ENCODE data around the gene SIGLEC9. TPM values are rescaled to one million over a fixed set of nuclear protein-coding genes. Genes with fewer than 3 reads are reported as not detected.

Gene SIGLEC9
- total and polyA plus RNA-seq, 2 donors (not counting 1 experiment from before 2014, with no cell fraction given) = 0.72 TPM; not detected in 1

DNA sequence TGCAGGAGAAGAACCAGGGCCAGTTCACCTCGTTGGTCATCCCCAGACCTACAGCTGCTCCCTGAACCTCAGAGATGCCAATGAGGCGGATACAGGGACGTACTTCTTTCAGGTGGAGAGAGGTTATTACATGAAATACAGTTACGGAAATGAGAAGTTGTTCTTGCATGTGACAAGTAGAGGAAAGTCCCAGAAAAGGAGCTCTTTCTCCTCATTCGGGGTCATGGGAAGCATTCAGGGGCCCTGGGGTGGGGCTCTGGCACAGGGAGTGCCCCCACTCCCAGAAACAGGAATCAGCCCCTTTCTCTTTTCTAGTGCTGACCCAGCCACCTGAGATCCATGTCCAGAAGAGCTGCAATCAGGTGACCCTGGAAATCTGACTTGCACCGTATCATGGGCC is 4.5 kb upstream of the SIGLEC9 start:
- Histone ChIP-seq H3K9ac (ENCODE audit: low read length) (no peak overlapping the region), H3K36me3 (replicated peaks in 1 of 2; ENCODE audit: control extremely low read depth in 1 of 2, control insufficient read depth in 1 of 2, extremely low read depth in 1 of 2, insufficient read depth in 2 of 2, low read length in 1 of 2) (no peaks in the 10 kb centered on the region), H3K4me2 (replicated peaks; ENCODE audit: low read depth, low read length, poor library complexity, severe bottlenecking) (no peak overlapping the region), H4K20me1 (ENCODE audit: control insufficient read depth, insufficient read depth, low read length, poor library complexity, severe bottlenecking) (no peaks in the 10 kb centered on the region), H2AFZ (ENCODE audit: insufficient read depth, low read depth, low read length, poor library complexity, severe bottlenecking) (no peak overlapping the region), H3K4me1 (ENCODE audit: control insufficient read depth in 2 of 2, insufficient read depth in 2 of 2, low read length in 2 of 2) (peaks cover 8 to 14% of the 10 kb centered on the region in 2 donors), H3K9me3 (ENCODE audit: control extremely low read depth in 1 of 3, control insufficient read depth in 2 of 3, insufficient read depth in 1 of 3, low read length in 2 of 3) (no peaks in the 10 kb centered on the region), H3K27ac (ENCODE audit: low read length in 2 of 2) (no peak overlapping the region), H3K4me3 (ENCODE audit: control extremely low read depth in 1 of 5, extremely low read depth in 1 of 5, insufficient read depth in 1 of 5, low read depth in 2 of 5, low read length in 4 of 5) (no peak overlapping the region), H3K27me3 (replicated peaks in 1 of 4; ENCODE audit: control extremely low read depth in 1 of 4, control insufficient read depth in 3 of 4, insufficient read depth in 4 of 4, low read length in 3 of 4) (peaks cover 0 to 2% (median 0%) of the 10 kb centered on the region in 4 experiments), H3K79me2 (ENCODE audit: control insufficient read depth, insufficient read depth, low read length) (no peaks in the 10 kb centered on the region)
- Mint-ChIP-seq H3K27me3 (peaks cover 30% of the 10 kb centered on the region), H3K4me1 (peaks cover 10% of the 10 kb centered on the region), H3K27ac (no peak overlapping the region), H3K9me3 (ENCODE audit: insufficient read depth) (no peaks in the 10 kb centered on the region), H3K4me3 (no peak overlapping the region)
- DNase-seq (no peak), ATAC-seq (ENCODE audit: low read depth) (no peak)
- CTCF ChIA-PET = no interaction called here
- intact Hi-C loops (cut with micrococcal nuclease) = no loop called here
- POLR2A ChIA-PET = no interaction called here
- 84% methylated on average over 3 of the region's 6 CpGs for WGBS (ENCODE audit: insufficient coverage)
- TF ChIP-seq CTCF (IDR thresholded peaks at IDR 0.05) (no peak), EZH2 (IDR thresholded peaks at IDR 0.05; ENCODE audit: borderline replicate concordance, insufficient read depth, low read depth, low read length, poor library complexity, severe bottlenecking) (no peak)

DNA sequence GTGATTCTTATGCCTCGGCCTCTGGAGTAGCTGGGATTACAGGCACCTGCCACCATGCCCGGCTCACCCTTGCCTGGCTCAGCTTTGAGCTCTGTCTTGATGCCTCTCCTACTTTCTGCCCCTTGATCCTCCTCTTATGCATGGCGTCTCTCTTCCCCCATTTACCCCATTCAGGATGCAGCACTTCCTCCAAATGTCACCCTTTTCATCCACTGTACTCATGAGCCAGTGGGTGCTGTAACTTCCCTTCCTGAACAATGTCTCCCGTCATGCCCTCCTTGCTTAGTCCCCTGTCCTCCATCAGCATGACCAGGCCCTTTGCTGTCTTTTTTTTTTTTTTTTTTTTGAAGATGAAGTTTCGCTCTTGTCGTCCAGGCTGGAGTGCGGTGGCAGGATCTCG is 3.4 kb upstream of the SIGLEC9 start:
- WGBS (ENCODE audit: insufficient coverage) = 79% methylated on average over 4 of the region's 8 CpGs
- H3K9me3 ChIP-seq (ENCODE audit: control extremely low read depth in 1 of 3, control insufficient read depth in 2 of 3, insufficient read depth in 1 of 3, low read length in 2 of 3) = no peaks in the 10 kb centered on the region
- H3K4me2 ChIP-seq (replicated peaks; ENCODE audit: low read depth, low read length, poor library complexity, severe bottlenecking) = no peak overlapping the region
- no peaks in the 10 kb centered on the region for H3K36me3 ChIP-seq (replicated peaks in 1 of 2; ENCODE audit: control extremely low read depth in 1 of 2, control insufficient read depth in 1 of 2, extremely low read depth in 1 of 2, insufficient read depth in 2 of 2, low read length in 1 of 2)
- CTCF ChIA-PET = no interaction called here
- H3K27me3 ChIP-seq (replicated peaks in 1 of 4; ENCODE audit: control extremely low read depth in 1 of 4, control insufficient read depth in 3 of 4, insufficient read depth in 4 of 4, low read length in 3 of 4) = peaks cover 0 to 7% (median 0%) of the 10 kb centered on the region in 4 experiments
- Mint-ChIP-seq H3K4me3 (no peak overlapping the region), H3K4me1 (peaks cover 10% of the 10 kb centered on the region), H3K27ac (no peak overlapping the region), H3K27me3 (peaks cover 24% of the 10 kb centered on the region), H3K9me3 (ENCODE audit: insufficient read depth) (no peaks in the 10 kb centered on the region)
- peaks cover 8 to 14% of the 10 kb centered on the region in 2 donors for H3K4me1 ChIP-seq (ENCODE audit: control insufficient read depth in 2 of 2, insufficient read depth in 2 of 2, low read length in 2 of 2)
- no peak for DNase-seq
- intact Hi-C loops (cut with micrococcal nuclease) = no loop called here
- POLR2A ChIA-PET = no interaction called here
- H2AFZ ChIP-seq (ENCODE audit: insufficient read depth, low read depth, low read length, poor library complexity, severe bottlenecking) = no peak overlapping the region
- H4K20me1 ChIP-seq (ENCODE audit: control insufficient read depth, insufficient read depth, low read length, poor library complexity, severe bottlenecking) = no peaks in the 10 kb centered on the region
- TF ChIP-seq EZH2 (IDR thresholded peaks at IDR 0.05; ENCODE audit: borderline replicate concordance, insufficient read depth, low read depth, low read length, poor library complexity, severe bottlenecking) = no peak
- no peak for TF ChIP-seq CTCF (IDR thresholded peaks at IDR 0.05)
- ATAC-seq (ENCODE audit: low read depth) = no peak
- no peak overlapping the region for H3K9ac ChIP-seq (ENCODE audit: low read length)
- H3K27ac ChIP-seq (ENCODE audit: low read length in 2 of 2) = no peak overlapping the region
- H3K4me3 ChIP-seq (ENCODE audit: control extremely low read depth in 1 of 5, extremely low read depth in 1 of 5, insufficient read depth in 1 of 5, low read depth in 2 of 5, low read length in 4 of 5) = no peak overlapping the region
- no peaks in the 10 kb centered on the region for H3K79me2 ChIP-seq (ENCODE audit: control insufficient read depth, insufficient read depth, low read length)
